Mucosa of stomach (tissue), 1 donor: Measurements from ENCODE around the gene ARSG.
"Not testable (repeated sequence)": the region's sequence is repeated elsewhere in the genome, so short reads cannot be mapped to it uniquely, and the experiment has no call there.

Experiments
- H3K27me3 ChIP-seq: one replicate; pipeline ENCODE4 v1.7.0; 2013; ENCODE audit warnings: mild to moderate bottlenecking, low read length; ENCODE audit not compliant: control insufficient read depth, insufficient read depth
- H3K36me3 ChIP-seq: one replicate; pipeline ENCODE4 v1.7.0; 2013; ENCODE audit warnings: low read length; ENCODE audit not compliant: control insufficient read depth, insufficient read depth
- H3K4me1 ChIP-seq: one replicate; pipeline ENCODE4 v1.7.0; 2013; ENCODE audit warnings: mild to moderate bottlenecking, low read length; ENCODE audit not compliant: control insufficient read depth, insufficient read depth
- H3K4me3 ChIP-seq: one replicate; pipeline ENCODE4 v1.7.0; 2013; ENCODE audit warnings: low read length
- H3K9ac ChIP-seq: one replicate; pipeline ENCODE4 v1.7.0; 2013; ENCODE audit warnings: mild to moderate bottlenecking, low read length, moderate library complexity
- H3K9me3 ChIP-seq: one replicate; pipeline ENCODE4 v1.7.0; 2013; ENCODE audit warnings: mild to moderate bottlenecking, low read length, moderate library complexity; ENCODE audit not compliant: control insufficient read depth
- donor health status: Pancreatic carcinoma.

Gene ARSG

GRCh38 chr17:68351395-68351794 lies 60.1 kb downstream of the ARSG start:
- Histone ChIP-seq H3K9me3 (no peaks in the 10 kb centered on the region), H3K9ac (no peak overlapping the region), H3K36me3 (no peaks in the 10 kb centered on the region), H3K4me3 (no peak overlapping the region), H3K27me3 (no peaks in the 10 kb centered on the region), H3K4me1 (no peaks in the 10 kb centered on the region)

- Histone ChIP-seq H3K36me3 (no peaks in the 10 kb centered on the region), H3K9me3 (no peaks in the 10 kb centered on the region), H3K9ac (no peak overlapping the region), H3K27me3 (no peaks in the 10 kb centered on the region), H3K4me1 (no peaks in the 10 kb centered on the region), H3K4me3 (no peak overlapping the region)
Measured at GRCh38 chr17:68352041-68352440, 60.7 kb downstream of the ARSG start.

GRCh38 chr17:68352671-68353070 lies 61.4 kb downstream of the ARSG start:
- not testable (repeated sequence) for H3K27me3 ChIP-seq, H3K4me1 ChIP-seq, H3K9ac ChIP-seq, H3K9me3 ChIP-seq, H3K4me3 ChIP-seq, H3K36me3 ChIP-seq

- H3K4me3 ChIP-seq: no peak overlapping the region
- no peaks in the 10 kb centered on the region for H3K4me1 ChIP-seq
- H3K27me3 ChIP-seq: no peaks in the 10 kb centered on the region
- no peaks in the 10 kb centered on the region for H3K9me3 ChIP-seq
- H3K36me3 ChIP-seq: no peaks in the 10 kb centered on the region
- no peak overlapping the region for H3K9ac ChIP-seq
Measured at GRCh38 chr17:68353111-68353521, 61.8 kb downstream of the ARSG start.

GRCh38 chr17:68354311-68354710 lies 63.0 kb downstream of the ARSG start:
- not testable (repeated sequence) for H3K36me3 ChIP-seq, H3K4me3 ChIP-seq, H3K9ac ChIP-seq, H3K27me3 ChIP-seq, H3K9me3 ChIP-seq, H3K4me1 ChIP-seq

- H3K36me3 ChIP-seq, H3K27me3 ChIP-seq, H3K9ac ChIP-seq, H3K9me3 ChIP-seq, H3K4me3 ChIP-seq, H3K4me1 ChIP-seq: not testable (repeated sequence)
Measured at GRCh38 chr17:68355108-68355507, 63.8 kb downstream of the ARSG start.

- H3K27me3 ChIP-seq: no peaks in the 10 kb centered on the region
- H3K36me3 ChIP-seq: no peaks in the 10 kb centered on the region
- no peaks in the 10 kb centered on the region for H3K9me3 ChIP-seq
- H3K4me1 ChIP-seq: no peaks in the 10 kb centered on the region
- H3K4me3 ChIP-seq: no peak overlapping the region
- H3K9ac ChIP-seq: no peak overlapping the region
Measured at GRCh38 chr17:68356520-68356919, 65.2 kb downstream of the ARSG start.

- Histone ChIP-seq H3K4me3 (no peak overlapping the region), H3K9me3 (no peaks in the 10 kb centered on the region), H3K4me1 (no peaks in the 10 kb centered on the region), H3K27me3 (no peaks in the 10 kb centered on the region), H3K9ac (no peak overlapping the region), H3K36me3 (no peaks in the 10 kb centered on the region)
Measured at GRCh38 chr17:68356949-68357455, 65.7 kb downstream of the ARSG start.

GRCh38 chr17:68357886-68358285 lies 66.6 kb downstream of the ARSG start:
- Histone ChIP-seq H3K9ac (no peak overlapping the region), H3K4me1 (no peaks in the 10 kb centered on the region), H3K36me3 (no peaks in the 10 kb centered on the region), H3K4me3 (no peak overlapping the region), H3K27me3 (no peaks in the 10 kb centered on the region), H3K9me3 (no peaks in the 10 kb centered on the region)

GRCh38 chr17:68359791-68360535 lies 68.7 kb downstream of the ARSG start:
- Histone ChIP-seq H3K4me3 (no peak overlapping the region), H3K27me3 (no peaks in the 10 kb centered on the region), H3K4me1 (no peaks in the 10 kb centered on the region), H3K9ac (no peak overlapping the region), H3K36me3 (no peaks in the 10 kb centered on the region), H3K9me3 (no peaks in the 10 kb centered on the region)

GRCh38 chr17:68365469-68365868 lies 74.2 kb downstream of the ARSG start:
- no peak overlapping the region for H3K4me3 ChIP-seq
- no peaks in the 10 kb centered on the region for H3K27me3 ChIP-seq
- no peaks in the 10 kb centered on the region for H3K9me3 ChIP-seq
- no peak overlapping the region for H3K9ac ChIP-seq
- no peaks in the 10 kb centered on the region for H3K36me3 ChIP-seq
- H3K4me1 ChIP-seq: no peaks in the 10 kb centered on the region

GRCh38 chr17:68368387-68368786 lies 77.1 kb downstream of the ARSG start:
- Histone ChIP-seq H3K9me3 (no peaks in the 10 kb centered on the region), H3K4me1 (no peaks in the 10 kb centered on the region), H3K27me3 (no peaks in the 10 kb centered on the region), H3K36me3 (no peaks in the 10 kb centered on the region), H3K9ac (no peak overlapping the region), H3K4me3 (no peak overlapping the region)

- H3K36me3 ChIP-seq: no peaks in the 10 kb centered on the region
- no peaks in the 10 kb centered on the region for H3K27me3 ChIP-seq
- no peak overlapping the region for H3K4me3 ChIP-seq
- no peaks in the 10 kb centered on the region for H3K9me3 ChIP-seq
- peaks cover 20% of the 10 kb centered on the region for H3K4me1 ChIP-seq
- no peak overlapping the region for H3K9ac ChIP-seq
Measured at GRCh38 chr17:68375566-68375965, 84.3 kb downstream of the ARSG start.
